ENCODE measurements around the gene GNAT3.

Gene GNAT3

GRCh38 chr7:80499350-80499953, 12.4 kb downstream of the GNAT3 start:
- DNase-seq = no peak

GRCh38 chr7:80498481-80499349, 13.1 kb downstream of the GNAT3 start:
- DNase-seq = no peak

GRCh38 chr7:80496586-80496985, 15.3 kb downstream of the GNAT3 start:
- DNase-seq = no peak

GRCh38 chr7:80493121-80493849, 18.6 kb downstream of the GNAT3 start:
- DNase-seq = no peak

- DNase-seq = no peak
Measured at GRCh38 chr7:80491462-80491861, 20.4 kb downstream of the GNAT3 start.

GRCh38 chr7:80488851-80489370, 23.0 kb downstream of the GNAT3 start:
- DNase-seq = no peak

- DNase-seq = no peak
Measured at GRCh38 chr7:80488406-80488805, 23.5 kb downstream of the GNAT3 start.

GRCh38 chr7:80485721-80486120, 26.1 kb downstream of the GNAT3 start:
- DNase-seq = no peak

GRCh38 chr7:80482950-80483349, 28.9 kb downstream of the GNAT3 start:
- DNase-seq = no peak

- no peak for DNase-seq
Measured at GRCh38 chr7:80481196-80481884, 30.5 kb downstream of the GNAT3 start.

GRCh38 chr7:80480566-80480965, 31.3 kb downstream of the GNAT3 start:
- no peak for DNase-seq

GRCh38 chr7:80478683-80479082, 33.2 kb downstream of the GNAT3 start:
- DNase-seq = no peak

- DNase-seq = no peak
Measured at GRCh38 chr7:80476035-80476434, 35.8 kb downstream of the GNAT3 start.

- DNase-seq = no peak
Measured at GRCh38 chr7:80475383-80475782, 36.5 kb downstream of the GNAT3 start.

- DNase-seq = no peak
Measured at GRCh38 chr7:80473751-80474150, 38.1 kb downstream of the GNAT3 start.

GRCh38 chr7:80472491-80473200, 39.2 kb downstream of the GNAT3 start:
- DNase-seq = no peak

- DNase-seq = no peak
Measured at GRCh38 chr7:80468931-80469714, 42.7 kb downstream of the GNAT3 start.

GRCh38 chr7:80467069-80467468, 44.8 kb downstream of the GNAT3 start:
- DNase-seq = no peak

- no peak for DNase-seq
Measured at GRCh38 chr7:80466636-80467035, 45.2 kb downstream of the GNAT3 start.

GRCh38 chr7:80464211-80464610, 47.7 kb downstream of the GNAT3 start:
- no peak for DNase-seq

GRCh38 chr7:80463272-80463920, 48.5 kb downstream of the GNAT3 start:
- no peak for DNase-seq
